Smooth muscle cell (in vitro differentiated cells): ENCODE results near the gene CTNNBIP1. TPM values are rescaled to one million over a fixed set of nuclear protein-coding genes. Genes with fewer than 3 reads are reported as not detected.

Experiments used
- DNase-seq: peaks from one replicate; lab custom pipeline; 2025; ENCODE audit not compliant: unreplicated experiment; lab: John Stamatoyannopoulos, UW
- H2AFZ ChIP-seq: fragments of 200-600 bp; sonication (generic); 2 replicates; pipeline ENCODE4 v1.6.0; 2016; ENCODE audit warnings: antibody characterized with exemption, low read depth, mild to moderate bottlenecking
- H3F3A ChIP-seq: fragments of 200-600 bp; sonication (generic); 2 replicates; pipeline ENCODE4 v1.6.0; 2017; ENCODE audit warnings: antibody characterized with exemption, low read depth
- H3K27ac ChIP-seq: fragments of 200-600 bp; sonication (generic); 2 replicates; pipeline ENCODE4 v1.5.1; 2016; ENCODE audit warnings: low read depth, mild to moderate bottlenecking
- H3K27me3 ChIP-seq: fragments of 200-600 bp; sonication (generic); 2 replicates; pipeline ENCODE4 v1.6.1; 2016; ENCODE audit warnings: low read depth, mild to moderate bottlenecking
- H3K36me3 ChIP-seq: fragments of 200-600 bp; sonication (generic); 2 replicates; pipeline ENCODE4 v1.5.1; 2016; ENCODE audit warnings: low read depth
- H3K4me1 ChIP-seq: fragments of 200-600 bp; sonication (generic); 2 replicates; pipeline ENCODE4 v1.5.1; 2016; ENCODE audit warnings: low read depth
- H3K4me2 ChIP-seq: fragments of 200-600 bp; sonication (generic); 2 replicates; pipeline ENCODE4 v1.6.0; 2016; ENCODE audit warnings: mild to moderate bottlenecking
- H3K4me3 ChIP-seq: fragments of 200-600 bp; sonication (generic); 2 replicates; pipeline ENCODE4 v1.5.1; 2016; ENCODE audit warnings: mild to moderate bottlenecking
- H3K79me2 ChIP-seq: fragments of 200-600 bp; sonication (generic); 2 replicates; pipeline ENCODE4 v1.6.0; 2016; ENCODE audit warnings: low read depth, mild to moderate bottlenecking
- H3K9ac ChIP-seq: fragments of 200-600 bp; sonication (generic); 2 replicates; pipeline ENCODE4 v1.6.0; 2016; ENCODE audit warnings: low read depth
- H3K9me3 ChIP-seq: fragments of 200-600 bp; sonication (generic); replicated peaks from 2 replicates; pipeline ENCODE4 v1.5.1; 2016; ENCODE audit warnings: low read depth
- H4K20me1 ChIP-seq: fragments of 200-600 bp; sonication (generic); 2 replicates; pipeline ENCODE4 v1.6.0; 2016; ENCODE audit warnings: low read depth
- WGBS: methylation state at CpG from one replicate; pipeline ENCODE4 v1.1.7; 2016; ENCODE audit warnings: low lambda C conversion rate; 5-methylcytosine and 5-hydroxymethylcytosine counted together
- polyA plus RNA-seq: library from polyadenylated mRNA; unstranded; fragments of >200 nt; fragmentation: Nextera tagmentation; extraction: Ambion mirVana; gene quantifications from 2 replicates; pipeline ENCODE4 v1.2.1, GENCODE V29; 2016
- total RNA-seq: library from RNA; depleted of rRNA; stranded (reverse); fragments of >200 nt; gene quantifications from 2 replicates; pipeline ENCODE4 v1.2.3, GENCODE V29; 2014
- TF ChIP-seq, protein P1 (sequence below): fragments of 200-600 bp; sonication (generic); IDR thresholded peaks from 2 replicates; pipeline ENCODE4 v1.5.1; 2017; ENCODE audit warnings: borderline replicate concordance, mild to moderate bottlenecking, antibody characterized with exemption; ENCODE audit not compliant: insufficient read depth, poor library complexity, severe bottlenecking

The CTNNBIP1 gene
- total and polyA plus RNA-seq, 2 experiments from 2014 or later: 27.7 to 55.1 TPM

DNA sequence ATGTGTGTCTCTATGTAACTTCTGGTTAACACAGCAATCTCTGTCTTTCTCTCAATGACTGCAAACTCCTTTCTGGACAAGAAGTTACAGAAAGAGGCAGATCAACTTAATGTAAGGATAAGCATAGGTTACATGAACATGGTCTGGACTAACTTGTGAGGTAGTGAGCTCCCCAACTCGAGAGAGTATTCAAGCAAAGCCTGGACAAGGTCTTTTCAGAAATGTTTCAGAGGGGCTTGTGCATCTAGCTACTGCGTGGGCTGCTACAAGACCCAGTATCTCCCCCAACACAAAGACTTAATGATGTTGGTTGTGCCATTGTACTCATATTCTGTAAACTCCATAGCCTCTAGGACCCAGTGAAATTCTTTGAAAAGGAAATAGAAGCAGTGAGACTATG is 62.8 kb downstream of the CTNNBIP1 start:
- DNase-seq: no peak
- Histone ChIP-seq H3K4me1 (peaks cover 4% of the 10 kb centered on the region), H3K27me3 (no peaks in the 10 kb centered on the region), H2AFZ (no peak overlapping the region), H3K4me2 (no peak overlapping the region), H3K9ac (no peak overlapping the region), H3K4me3 (no peak overlapping the region), H3K36me3 (no peaks in the 10 kb centered on the region), H4K20me1 (no peaks in the 10 kb centered on the region), H3K27ac (no peak overlapping the region), H3K9me3 (no peaks in the 10 kb centered on the region), H3F3A (no peaks in the 10 kb centered on the region), H3K79me2 (no peaks in the 10 kb centered on the region)
- WGBS: 89% methylated on average over 2 of the region's 2 CpGs
- TF ChIP-seq, protein P1, sequence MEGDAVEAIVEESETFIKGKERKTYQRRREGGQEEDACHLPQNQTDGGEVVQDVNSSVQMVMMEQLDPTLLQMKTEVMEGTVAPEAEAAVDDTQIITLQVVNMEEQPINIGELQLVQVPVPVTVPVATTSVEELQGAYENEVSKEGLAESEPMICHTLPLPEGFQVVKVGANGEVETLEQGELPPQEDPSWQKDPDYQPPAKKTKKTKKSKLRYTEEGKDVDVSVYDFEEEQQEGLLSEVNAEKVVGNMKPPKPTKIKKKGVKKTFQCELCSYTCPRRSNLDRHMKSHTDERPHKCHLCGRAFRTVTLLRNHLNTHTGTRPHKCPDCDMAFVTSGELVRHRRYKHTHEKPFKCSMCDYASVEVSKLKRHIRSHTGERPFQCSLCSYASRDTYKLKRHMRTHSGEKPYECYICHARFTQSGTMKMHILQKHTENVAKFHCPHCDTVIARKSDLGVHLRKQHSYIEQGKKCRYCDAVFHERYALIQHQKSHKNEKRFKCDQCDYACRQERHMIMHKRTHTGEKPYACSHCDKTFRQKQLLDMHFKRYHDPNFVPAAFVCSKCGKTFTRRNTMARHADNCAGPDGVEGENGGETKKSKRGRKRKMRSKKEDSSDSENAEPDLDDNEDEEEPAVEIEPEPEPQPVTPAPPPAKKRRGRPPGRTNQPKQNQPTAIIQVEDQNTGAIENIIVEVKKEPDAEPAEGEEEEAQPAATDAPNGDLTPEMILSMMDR: no peak

DNA sequence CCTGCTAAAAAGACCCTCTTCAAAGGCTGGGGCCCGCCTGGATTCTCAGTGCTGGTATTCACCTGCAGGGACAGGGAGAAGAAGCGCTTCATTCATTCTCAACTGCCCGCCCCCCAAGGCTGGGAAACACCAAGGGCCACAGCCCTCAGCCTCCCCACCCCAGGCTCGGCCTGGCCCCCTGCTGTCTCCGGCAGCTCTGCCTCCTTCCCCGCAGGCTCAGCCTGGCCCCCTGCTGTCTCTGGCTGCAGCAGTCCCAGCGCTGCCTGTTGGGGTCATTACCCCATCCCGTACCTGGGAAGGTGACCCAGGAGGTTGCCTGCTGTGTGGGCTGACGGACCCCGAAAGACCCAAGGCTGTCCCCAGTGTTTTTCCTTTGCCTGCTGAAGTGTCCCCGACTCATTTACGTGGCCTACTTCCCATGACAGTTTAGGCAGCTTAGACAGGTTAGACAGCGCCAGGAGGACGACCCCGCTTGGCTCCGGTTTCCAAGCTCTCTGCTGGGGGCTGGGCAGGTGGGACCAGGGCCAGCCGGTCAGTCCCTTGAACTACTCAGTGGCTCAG is 63.4 kb downstream of the CTNNBIP1 start:
- H3K27me3 ChIP-seq: no peaks in the 10 kb centered on the region
- no peak overlapping the region for H2AFZ ChIP-seq
- H3K4me3 ChIP-seq: no peak overlapping the region
- H3K36me3 ChIP-seq: no peaks in the 10 kb centered on the region
- H3K9me3 ChIP-seq: no peaks in the 10 kb centered on the region
- H3F3A ChIP-seq: no peaks in the 10 kb centered on the region
- H3K27ac ChIP-seq: no peak overlapping the region
- 70% methylated on average over 17 of the region's 17 CpGs for WGBS
- TF ChIP-seq, protein P1: no peak
- DNase-seq: no peak
- H4K20me1 ChIP-seq: no peaks in the 10 kb centered on the region
- no peak overlapping the region for H3K4me2 ChIP-seq
- peaks cover 4% of the 10 kb centered on the region for H3K4me1 ChIP-seq
- H3K79me2 ChIP-seq: no peaks in the 10 kb centered on the region
- H3K9ac ChIP-seq: no peak overlapping the region

DNA sequence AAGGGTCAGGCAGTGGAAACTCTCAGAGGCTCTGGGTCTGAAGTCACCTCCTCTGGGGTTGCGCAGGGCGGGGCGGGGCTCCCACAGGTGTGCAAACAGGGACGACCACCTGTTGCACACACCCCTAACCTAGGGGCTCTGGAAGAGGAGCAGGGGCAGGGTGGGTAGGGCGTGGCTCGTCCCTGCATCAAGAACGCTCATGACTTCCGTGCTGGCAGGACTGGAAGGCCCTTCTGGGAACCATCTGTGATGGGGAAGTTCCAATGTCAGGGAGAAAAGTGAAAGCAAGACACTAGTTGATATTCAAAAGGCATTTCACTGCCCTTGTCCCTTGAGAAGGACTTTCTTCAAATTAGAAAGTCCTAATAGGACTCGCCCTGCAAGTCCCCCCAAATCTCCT is 64.2 kb downstream of the CTNNBIP1 start:
- H3K27me3 ChIP-seq: no peaks in the 10 kb centered on the region
- no peak overlapping the region for H3K4me2 ChIP-seq
- TF ChIP-seq, protein P1: no peak
- no peaks in the 10 kb centered on the region for H3K36me3 ChIP-seq
- H3K4me1 ChIP-seq: peaks cover 4% of the 10 kb centered on the region
- no peak overlapping the region for H3K9ac ChIP-seq
- no peak for DNase-seq
- no peaks in the 10 kb centered on the region for H3K79me2 ChIP-seq
- no peak overlapping the region for H2AFZ ChIP-seq
- H3K4me3 ChIP-seq: no peak overlapping the region
- no peaks in the 10 kb centered on the region for H4K20me1 ChIP-seq
- no peaks in the 10 kb centered on the region for H3F3A ChIP-seq
- H3K9me3 ChIP-seq: no peaks in the 10 kb centered on the region
- H3K27ac ChIP-seq: no peak overlapping the region
- WGBS: 87% methylated on average over 9 of the region's 9 CpGs

DNA sequence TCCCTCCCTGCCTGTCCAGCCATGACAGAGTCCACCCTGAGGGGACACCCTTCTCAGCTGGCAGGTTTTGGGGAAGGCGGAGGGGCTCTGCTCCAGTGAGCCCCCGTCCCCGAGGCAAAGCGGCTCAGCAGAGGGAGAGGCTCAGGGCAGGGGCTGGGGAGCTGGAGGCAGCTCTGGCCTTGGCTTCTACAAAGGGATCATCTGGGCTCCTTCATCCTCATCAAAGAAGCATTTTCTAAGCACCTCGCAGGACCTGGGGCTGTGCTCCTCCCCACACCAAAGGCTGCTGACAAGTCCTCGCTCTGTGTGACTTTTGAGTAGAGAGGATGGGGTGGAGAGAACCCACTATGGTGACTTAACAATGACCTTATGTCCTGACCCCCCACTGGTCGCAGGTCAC is 65.3 kb downstream of the CTNNBIP1 start:
- Histone ChIP-seq H3K36me3 (no peaks in the 10 kb centered on the region), H3K4me3 (no peak overlapping the region), H3K79me2 (no peaks in the 10 kb centered on the region), H2AFZ (no peak overlapping the region), H3K4me2 (no peak overlapping the region), H3K9me3 (no peaks in the 10 kb centered on the region), H3K27me3 (no peaks in the 10 kb centered on the region), H4K20me1 (no peaks in the 10 kb centered on the region), H3K9ac (no peak overlapping the region), H3K27ac (no peak overlapping the region), H3F3A (no peaks in the 10 kb centered on the region), H3K4me1 (peaks cover 4% of the 10 kb centered on the region)
- 97% methylated on average over 7 of the region's 7 CpGs for WGBS
- TF ChIP-seq, protein P1: no peak
- no peak for DNase-seq
